ENCODE results near the gene FSTL3.
"Not testable (repeated sequence)": the region's sequence is repeated elsewhere in the genome, so short reads cannot be mapped to it uniquely, and the experiment has no call there.

The FSTL3 gene

GRCh38 chr19:718251-718951, 42.2 kb downstream of the FSTL3 start:
- no peak for DNase-seq

GRCh38 chr19:718991-719512, 42.9 kb downstream of the FSTL3 start:
- DNase-seq = no peak

GRCh38 chr19:719636-720344, 43.6 kb downstream of the FSTL3 start:
- no peak for DNase-seq

GRCh38 chr19:720345-721160, 44.4 kb downstream of the FSTL3 start:
- no peak for DNase-seq

- no peak for DNase-seq
These were observed 46.4 kb downstream of the FSTL3 start for GRCh38 chr19:722553-723101.

GRCh38 chr19:723247-723646, 47.1 kb downstream of the FSTL3 start:
- DNase-seq = no peak

GRCh38 chr19:723714-724113, 47.5 kb downstream of the FSTL3 start:
- DNase-seq = no peak

GRCh38 chr19:725461-726089, 49.4 kb downstream of the FSTL3 start:
- DNase-seq = no peak

GRCh38 chr19:726993-727956, 51.1 kb downstream of the FSTL3 start:
- no peak for DNase-seq

GRCh38 chr19:728011-728410, 51.8 kb downstream of the FSTL3 start:
- DNase-seq = no peak

- DNase-seq = not testable (repeated sequence)
These were observed 53.4 kb downstream of the FSTL3 start for GRCh38 chr19:729564-729963.

- DNase-seq = no peak
These were observed 53.9 kb downstream of the FSTL3 start for GRCh38 chr19:729965-730668.

- no peak for DNase-seq
These were observed 54.8 kb downstream of the FSTL3 start for GRCh38 chr19:731000-731399.

- DNase-seq = no peak
These were observed 56.2 kb downstream of the FSTL3 start for GRCh38 chr19:732148-733069.
